Lower lobe of right lung (tissue), 2 donors: ENCODE results near the gene CACNA1H. TPM values are rescaled to one million over a fixed set of nuclear protein-coding genes. Genes with fewer than 3 reads are reported as not detected.

Experiments
- ATAC-seq, 2 donors: fragments of 200-7000 bp; cut with Tn5 transposase; one replicate each; pipeline ENCODE4 v1.9.1; 2020 to 2022; ENCODE audit warnings: mild to moderate bottlenecking in 2 of 2, moderate library complexity in 2 of 2
- DNase-seq: peaks from one replicate; pipeline ENCODE4 v3.0.0-alpha.2; 2020
- H3K27ac ChIP-seq: fragments of 200-600 bp; one replicate; pipeline ENCODE4 v1.8.0; 2022
- H3K27me3 ChIP-seq: fragments of 200-600 bp; one replicate; pipeline ENCODE4 v1.8.0; 2022; ENCODE audit warnings: low read depth
- H3K36me3 ChIP-seq: fragments of 200-600 bp; one replicate; pipeline ENCODE4 v1.8.0; 2022; ENCODE audit warnings: mild to moderate bottlenecking
- H3K4me1 ChIP-seq: fragments of 200-600 bp; one replicate; pipeline ENCODE4 v1.8.0; 2022
- H3K4me3 ChIP-seq: fragments of 200-600 bp; one replicate; pipeline ENCODE4 v1.8.0; 2022; ENCODE audit warnings: mild to moderate bottlenecking
- H3K9me3 ChIP-seq: fragments of 200-600 bp; one replicate; pipeline ENCODE4 v1.8.0; 2022
- intact Hi-C: fragments of 100-400 bp; cut with DNase I; formaldehyde crosslinking; loops from one replicate; pipeline ENCODE4 v1.11.0; 2022
- total RNA-seq: library from RNA; stranded (reverse); fragmentation: NEBNext Ultra II Directional; extraction: Animal tissue kit (Norgen Biotek cat#: 25700); gene quantifications from one replicate; pipeline ENCODE4 v1.2.1, GENCODE V29; 2021
- TF ChIP-seq, protein P1 (sequence below): fragments of 200-600 bp; IDR thresholded peaks from one replicate; pipeline ENCODE4 v1.8.0; 2022; ENCODE audit warnings: antibody characterized with exemption, mild to moderate bottlenecking
- donor health status: DM: no; HTN: yes; CAD: no; lungs with severe emphysema.

CACNA1H gene
- total RNA-seq, 1 donor from 2014 or later = 8.4 TPM

DNA sequence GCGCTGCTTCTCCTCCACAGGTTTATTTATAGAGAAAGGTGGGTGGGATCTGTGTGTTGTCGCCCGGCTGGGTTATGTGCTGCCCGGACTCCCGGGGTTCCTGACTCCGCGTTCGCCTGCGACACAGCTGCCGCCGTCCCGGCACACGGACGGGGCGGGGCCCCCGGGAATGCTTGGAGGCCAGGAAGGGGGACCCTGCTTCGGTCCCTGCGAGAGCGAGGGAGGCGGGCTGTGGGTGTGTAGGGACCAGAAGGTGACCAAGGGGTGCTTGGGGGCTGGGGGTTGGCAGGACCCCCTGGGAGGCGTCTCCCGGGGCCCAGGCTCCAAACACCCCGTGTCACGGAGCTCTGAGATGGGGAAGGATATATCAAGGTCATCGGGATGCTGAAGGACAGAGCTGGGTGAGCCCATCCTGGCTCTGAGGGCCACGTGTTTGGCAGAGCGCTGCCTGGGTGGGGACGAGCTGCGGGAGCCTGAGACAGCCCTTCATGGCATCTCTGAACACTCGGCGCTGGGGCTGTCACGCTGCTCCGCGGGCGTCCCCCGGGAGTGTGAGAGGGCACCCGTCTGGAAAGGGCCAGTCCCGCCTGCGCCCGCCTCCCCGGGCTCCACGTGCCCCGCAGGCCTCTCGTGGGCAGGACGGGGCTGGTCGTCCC is 4.2 kb downstream of the CACNA1H start:
- TF ChIP-seq, protein P1, sequence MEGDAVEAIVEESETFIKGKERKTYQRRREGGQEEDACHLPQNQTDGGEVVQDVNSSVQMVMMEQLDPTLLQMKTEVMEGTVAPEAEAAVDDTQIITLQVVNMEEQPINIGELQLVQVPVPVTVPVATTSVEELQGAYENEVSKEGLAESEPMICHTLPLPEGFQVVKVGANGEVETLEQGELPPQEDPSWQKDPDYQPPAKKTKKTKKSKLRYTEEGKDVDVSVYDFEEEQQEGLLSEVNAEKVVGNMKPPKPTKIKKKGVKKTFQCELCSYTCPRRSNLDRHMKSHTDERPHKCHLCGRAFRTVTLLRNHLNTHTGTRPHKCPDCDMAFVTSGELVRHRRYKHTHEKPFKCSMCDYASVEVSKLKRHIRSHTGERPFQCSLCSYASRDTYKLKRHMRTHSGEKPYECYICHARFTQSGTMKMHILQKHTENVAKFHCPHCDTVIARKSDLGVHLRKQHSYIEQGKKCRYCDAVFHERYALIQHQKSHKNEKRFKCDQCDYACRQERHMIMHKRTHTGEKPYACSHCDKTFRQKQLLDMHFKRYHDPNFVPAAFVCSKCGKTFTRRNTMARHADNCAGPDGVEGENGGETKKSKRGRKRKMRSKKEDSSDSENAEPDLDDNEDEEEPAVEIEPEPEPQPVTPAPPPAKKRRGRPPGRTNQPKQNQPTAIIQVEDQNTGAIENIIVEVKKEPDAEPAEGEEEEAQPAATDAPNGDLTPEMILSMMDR = no peak
- H3K4me1 ChIP-seq = peaks cover 27% of the 10 kb centered on the region
- H3K4me3 ChIP-seq = no peak overlapping the region
- H3K9me3 ChIP-seq = no peaks in the 10 kb centered on the region
- intact Hi-C loops = no loop called here
- DNase-seq = no peak
- H3K27me3 ChIP-seq = peaks cover 90% of the 10 kb centered on the region
- no peaks in the 10 kb centered on the region for H3K36me3 ChIP-seq
- no peak for ATAC-seq
- H3K27ac ChIP-seq = peak overlapping the region; percentile 36

DNA sequence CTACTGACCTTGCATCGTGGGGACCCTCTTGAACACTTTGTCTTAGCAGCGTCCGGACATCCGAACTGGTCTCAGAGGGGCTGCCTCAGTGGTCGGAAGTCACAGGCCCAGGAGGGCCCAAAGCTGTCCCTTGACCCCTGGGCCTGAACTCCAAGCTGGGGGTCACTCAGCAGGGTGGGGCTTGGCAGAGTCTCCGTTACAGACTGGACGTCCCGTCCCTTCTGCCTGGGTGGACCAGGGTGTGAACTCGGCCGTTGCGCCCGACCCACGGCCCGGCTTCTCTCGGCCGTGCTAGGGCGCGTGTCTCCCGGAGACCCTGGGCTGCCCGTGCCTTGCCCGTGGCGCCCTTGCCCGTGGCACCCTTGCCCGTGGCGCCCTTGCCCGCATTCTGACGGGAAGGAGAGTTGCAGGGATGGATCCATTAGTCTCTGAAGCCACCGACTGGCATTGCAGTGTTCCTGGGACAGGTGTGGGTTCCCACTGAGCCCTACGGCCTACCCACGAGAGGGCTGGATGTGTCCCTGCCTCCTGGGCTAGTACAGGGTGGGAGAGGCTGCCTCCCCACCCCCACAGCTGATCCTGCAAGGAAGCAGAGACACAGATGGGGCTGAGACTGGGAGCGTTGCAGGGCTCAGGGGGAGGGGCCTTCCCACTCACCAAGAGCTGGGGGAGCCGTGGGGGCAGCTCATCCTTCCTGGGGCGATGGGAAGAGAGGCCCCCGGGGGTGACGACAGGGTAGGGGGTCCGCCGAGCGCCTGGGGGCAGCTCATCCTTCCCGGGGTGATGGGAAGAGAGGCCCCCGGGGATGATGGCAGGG is 4.9 kb downstream of the CACNA1H start:
- Histone ChIP-seq H3K27me3 (peaks cover 93% of the 10 kb centered on the region), H3K27ac (peak overlapping the region; percentile 65), H3K36me3 (no peaks in the 10 kb centered on the region), H3K4me3 (no peak overlapping the region), H3K4me1 (peaks cover 27% of the 10 kb centered on the region), H3K9me3 (no peaks in the 10 kb centered on the region)
- DNase-seq (no peak), ATAC-seq (peak in 1 of 2 donors; percentile 16)
- intact Hi-C loops = no loop called here
- TF ChIP-seq, protein P1 = no peak

DNA sequence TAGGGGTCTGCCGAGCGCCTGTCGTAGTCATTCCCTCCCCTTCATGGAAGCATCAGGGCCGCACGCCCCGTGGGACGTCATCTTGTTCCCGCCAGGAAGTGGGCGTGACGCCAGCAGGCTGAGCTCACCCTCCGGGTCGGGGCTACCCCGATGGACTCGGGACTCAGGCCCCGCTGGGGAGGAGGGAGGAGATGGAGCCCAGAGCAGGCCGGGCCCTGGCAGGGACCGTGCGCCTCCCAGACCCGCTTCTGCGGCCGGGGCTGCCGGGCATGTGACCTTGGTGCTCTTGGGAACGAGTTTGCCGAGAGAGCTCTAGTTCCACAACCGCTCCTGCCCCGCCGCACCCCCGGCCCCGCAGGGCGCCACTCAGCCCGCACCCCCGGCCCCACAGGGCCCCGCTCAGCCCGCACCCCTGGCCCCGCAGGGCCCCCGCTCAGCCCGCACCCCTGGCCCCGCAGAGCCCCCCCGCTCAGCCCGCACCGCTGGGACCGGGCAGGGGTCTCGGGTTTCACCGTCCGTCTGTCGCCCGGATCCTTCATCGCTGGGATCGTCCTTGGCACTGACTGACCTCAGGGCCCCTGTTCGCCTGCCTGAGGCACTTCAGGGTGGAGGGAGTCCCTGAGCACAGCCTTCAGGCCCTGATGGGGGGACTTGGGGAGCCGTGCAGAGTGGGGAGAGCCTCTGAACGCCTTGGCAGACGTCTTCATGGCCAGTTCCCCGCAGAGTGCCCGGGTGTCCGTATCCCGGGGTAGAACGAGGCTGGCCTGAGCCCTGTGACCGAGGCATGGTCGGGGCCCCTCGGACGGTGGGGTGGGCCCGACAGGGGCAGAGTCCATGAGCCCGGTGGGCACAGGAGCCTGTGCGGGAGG is 5.8 kb downstream of the CACNA1H start:
- TF ChIP-seq, protein P1 = no peak
- ATAC-seq = no peak
- DNase-seq = no peak
- intact Hi-C loops = no loop called here
- no peaks in the 10 kb centered on the region for H3K36me3 ChIP-seq
- peak overlapping the region; percentile 65 for H3K27ac ChIP-seq
- H3K9me3 ChIP-seq = no peaks in the 10 kb centered on the region
- H3K4me1 ChIP-seq = peaks cover 27% of the 10 kb centered on the region
- H3K4me3 ChIP-seq = no peak overlapping the region
- peaks cover 99% of the 10 kb centered on the region for H3K27me3 ChIP-seq

DNA sequence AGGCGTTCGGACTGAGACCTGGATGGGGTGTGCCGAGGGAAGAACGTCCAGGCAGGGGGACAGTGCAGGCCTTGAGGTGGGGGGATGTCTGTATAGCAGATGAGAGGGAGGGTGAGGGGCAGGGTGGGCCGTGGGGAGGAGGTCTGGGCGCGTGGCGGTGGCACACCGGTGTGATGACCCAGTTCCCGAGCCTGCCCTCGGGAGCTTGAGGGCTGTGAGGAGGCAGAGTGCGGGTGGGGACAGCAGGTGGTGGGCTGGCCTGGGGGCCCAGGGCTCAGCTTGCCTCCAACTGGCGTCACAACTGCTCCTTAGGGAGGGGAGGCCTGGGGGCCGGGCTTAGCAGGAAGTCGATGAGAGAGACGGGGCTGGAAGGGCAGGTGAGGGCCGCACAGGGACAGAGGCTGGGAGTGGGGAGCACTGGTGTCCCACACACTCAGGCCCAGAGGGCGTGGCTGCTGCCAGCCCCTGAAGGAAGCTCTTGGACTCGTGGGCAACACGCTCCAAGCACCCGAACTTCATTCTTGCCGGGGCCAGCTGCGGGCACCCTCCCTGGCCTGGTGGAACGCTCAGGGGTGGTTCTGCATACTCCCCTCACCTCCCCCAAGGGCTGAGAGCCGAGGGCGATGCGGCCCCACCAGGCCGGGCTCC is 6.5 kb downstream of the CACNA1H start:
- Histone ChIP-seq H3K27ac (peak overlapping the region; percentile 65), H3K4me1 (peaks cover 23% of the 10 kb centered on the region), H3K4me3 (no peak overlapping the region), H3K27me3 (peaks cover 99% of the 10 kb centered on the region), H3K36me3 (no peaks in the 10 kb centered on the region), H3K9me3 (no peaks in the 10 kb centered on the region)
- no peak for DNase-seq
- TF ChIP-seq, protein P1 = no peak
- ATAC-seq = no peak
- intact Hi-C loops = no loop called here
